ENCODE data around the gene TIMP2.

TIMP2 gene

GRCh38 chr17:78961571-78961970, 36.4 kb upstream of the TIMP2 start:
- no peak for TF ChIP-seq REST (IDR thresholded peaks at IDR 0.05; ENCODE audit: insufficient read depth in 1 of 2, low read depth in 2 of 2, low read length in 2 of 2)
- TF ChIP-seq TAF1 (IDR thresholded peaks at IDR 0.05; ENCODE audit: borderline replicate concordance, insufficient read depth, low read length), result no peak
- TF ChIP-seq POLR2AphosphoS5 (IDR thresholded peaks at IDR 0.05; ENCODE audit: low read depth, low read length), result no peak
- no peak for TF ChIP-seq FOXP2 (optimal IDR thresholded peaks at IDR 0.05; ENCODE audit: borderline replicate concordance, extremely low read depth, extremely low read length, insufficient read depth)
- TF ChIP-seq SIN3A (IDR thresholded peaks at IDR 0.05; ENCODE audit: borderline replicate concordance, insufficient read depth, low read length), result no peak

DNA sequence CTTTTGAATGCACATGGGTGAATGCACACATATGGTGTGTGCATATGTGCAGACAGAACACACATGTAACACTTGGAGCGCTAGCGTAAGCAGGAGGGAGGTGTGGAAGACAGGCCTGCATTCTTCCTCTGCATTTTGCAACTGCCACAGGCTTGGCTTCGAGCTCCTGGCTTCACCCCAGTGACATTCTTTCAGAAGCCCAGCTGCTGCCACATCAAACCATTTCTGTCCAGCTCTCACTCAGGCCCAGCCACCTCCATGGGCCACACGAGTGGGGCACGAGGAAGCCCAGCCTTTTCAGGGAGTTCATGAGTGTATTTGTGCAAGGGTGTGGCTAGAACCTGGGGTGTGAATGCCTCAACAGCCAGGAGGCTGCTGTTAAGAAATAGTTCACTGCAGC, 35.7 kb upstream of the TIMP2 start:
- TF ChIP-seq POLR2AphosphoS5 (IDR thresholded peaks at IDR 0.05; ENCODE audit: low read depth, low read length), result no peak
- TF ChIP-seq FOXP2 (optimal IDR thresholded peaks at IDR 0.05; ENCODE audit: borderline replicate concordance, extremely low read depth, extremely low read length, insufficient read depth), result no peak
- TF ChIP-seq SIN3A (IDR thresholded peaks at IDR 0.05; ENCODE audit: borderline replicate concordance, insufficient read depth, low read length), result no peak
- TF ChIP-seq TAF1 (IDR thresholded peaks at IDR 0.05; ENCODE audit: borderline replicate concordance, insufficient read depth, low read length), result no peak
- no peak for TF ChIP-seq REST (IDR thresholded peaks at IDR 0.05; ENCODE audit: insufficient read depth in 1 of 2, low read depth in 2 of 2, low read length in 2 of 2)

DNA sequence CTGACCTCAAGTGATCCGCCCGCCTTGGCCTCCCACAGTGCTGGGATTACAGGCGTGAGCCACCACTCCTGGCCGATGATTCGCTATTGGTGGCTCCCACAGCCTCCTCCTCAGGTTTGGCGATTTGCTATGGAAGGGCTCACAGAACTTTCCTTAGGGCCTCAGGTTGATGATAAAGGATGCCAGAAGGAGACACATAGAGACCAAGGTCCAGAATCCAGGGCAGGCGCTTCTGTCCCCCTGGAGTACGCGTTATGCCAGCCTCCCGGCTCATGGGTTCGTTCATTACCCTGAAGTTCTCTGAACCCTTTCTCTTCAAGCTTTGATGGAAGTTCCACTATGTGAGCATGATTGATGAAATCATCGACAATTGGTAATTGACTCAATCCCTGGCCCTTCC, 34.6 kb upstream of the TIMP2 start:
- TF ChIP-seq TAF1 (IDR thresholded peaks at IDR 0.05; ENCODE audit: borderline replicate concordance, insufficient read depth, low read length) (no peak), FOXP2 (optimal IDR thresholded peaks at IDR 0.05; ENCODE audit: borderline replicate concordance, extremely low read depth, extremely low read length, insufficient read depth) (no peak), REST (IDR thresholded peaks at IDR 0.05; ENCODE audit: insufficient read depth in 1 of 2, low read depth in 2 of 2, low read length in 2 of 2) (no peak), SIN3A (IDR thresholded peaks at IDR 0.05; ENCODE audit: borderline replicate concordance, insufficient read depth, low read length) (no peak), POLR2AphosphoS5 (IDR thresholded peaks at IDR 0.05; ENCODE audit: low read depth, low read length) (no peak)

DNA sequence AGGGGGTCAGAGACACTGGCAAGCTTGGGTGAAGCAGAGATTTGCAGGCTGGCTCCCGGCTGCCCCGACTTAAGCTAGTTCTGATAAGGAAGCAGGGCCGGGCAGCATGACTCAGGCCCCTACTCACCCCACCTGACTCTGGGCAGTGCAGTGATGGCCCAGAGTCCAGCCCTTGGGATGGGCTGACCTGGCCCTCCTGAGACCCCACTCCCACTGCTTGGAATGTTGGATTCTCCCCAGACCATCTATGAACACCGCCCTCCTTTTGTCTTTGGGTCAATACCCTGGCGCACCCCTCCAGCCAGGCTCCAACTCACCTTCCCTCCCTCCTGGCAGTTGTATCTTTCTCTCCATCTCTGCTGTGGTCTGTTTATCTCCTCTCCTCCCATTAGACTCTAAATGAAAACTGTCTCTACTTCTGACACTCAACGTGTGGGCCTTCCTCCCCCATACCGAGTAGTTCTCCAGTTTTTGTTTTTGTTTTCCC, 33.5 kb upstream of the TIMP2 start:
- TF ChIP-seq REST (IDR thresholded peaks at IDR 0.05; ENCODE audit: insufficient read depth in 1 of 2, low read depth in 2 of 2, low read length in 2 of 2) (no peak), FOXP2 (optimal IDR thresholded peaks at IDR 0.05; ENCODE audit: borderline replicate concordance, extremely low read depth, extremely low read length, insufficient read depth) (no peak), TAF1 (IDR thresholded peaks at IDR 0.05; ENCODE audit: borderline replicate concordance, insufficient read depth, low read length) (no peak), POLR2AphosphoS5 (IDR thresholded peaks at IDR 0.05; ENCODE audit: low read depth, low read length) (no peak), SIN3A (IDR thresholded peaks at IDR 0.05; ENCODE audit: borderline replicate concordance, insufficient read depth, low read length) (no peak)

- TF ChIP-seq POLR2AphosphoS5 (IDR thresholded peaks at IDR 0.05; ENCODE audit: low read depth, low read length) (no peak), TAF1 (IDR thresholded peaks at IDR 0.05; ENCODE audit: borderline replicate concordance, insufficient read depth, low read length) (no peak), REST (IDR thresholded peaks at IDR 0.05; ENCODE audit: insufficient read depth in 1 of 2, low read depth in 2 of 2, low read length in 2 of 2) (no peak), SIN3A (IDR thresholded peaks at IDR 0.05; ENCODE audit: borderline replicate concordance, insufficient read depth, low read length) (no peak), FOXP2 (optimal IDR thresholded peaks at IDR 0.05; ENCODE audit: borderline replicate concordance, extremely low read depth, extremely low read length, insufficient read depth) (no peak)
Measured at GRCh38 chr17:78957128-78957527, 31.9 kb upstream of the TIMP2 start.
